SU-DHL-6 (cell line): ENCODE measurements around the gene HCN4.

Experiments used
- CTCF ChIP-seq: fragments of 200-600 bp; sonication (generic); IDR thresholded peaks from one replicate; pipeline ENCODE4 v1.5.1; 2017; ENCODE audit warnings: antibody characterized with exemption, mild to moderate bottlenecking, low read length, moderate library complexity; ENCODE audit not compliant: insufficient read depth, poor library complexity, severe bottlenecking
- EZH2phosphoT487 ChIP-seq: fragments of 200-600 bp; sonication (generic), shearing (Covaris generic); conservative IDR thresholded peaks from 2 replicates; pipeline ENCODE4 v1.6.1; 2018; ENCODE audit warnings: mild to moderate bottlenecking, antibody characterized with exemption, low read length, moderate library complexity, mixed read lengths

DNA sequence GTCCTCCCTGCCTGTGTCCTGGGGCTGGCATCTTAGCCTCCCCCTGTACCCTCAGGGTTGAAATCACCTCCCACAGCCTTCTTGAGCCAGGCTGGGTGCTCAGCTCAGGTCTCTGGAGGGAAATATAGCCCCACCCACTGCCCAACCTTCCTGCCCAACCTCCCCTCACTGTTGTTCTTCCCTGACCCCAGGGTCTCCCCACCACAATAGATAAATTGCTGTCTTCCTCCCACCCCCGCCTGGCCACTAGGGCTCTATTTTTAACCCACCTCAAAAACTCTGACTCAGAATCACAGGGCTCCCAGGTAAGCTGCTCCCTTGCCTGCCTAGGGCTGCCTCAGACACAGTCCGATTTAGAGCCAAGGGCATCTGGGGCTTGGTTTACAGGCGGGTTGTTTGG is 15.0 kb downstream of the HCN4 start:
- TF ChIP-seq CTCF (no peak), EZH2phosphoT487 (no peak)
